Measurements from ENCODE around the gene STK17B. TPM values are rescaled to one million over a fixed set of nuclear protein-coding genes. Genes with fewer than 3 reads are reported as not detected.
A peak's percentile ranks its signal among the peaks of the same experiment; 100 is the strongest.

Gene STK17B
- total and polyA plus RNA-seq, 9 of the 15 experiments (the other 6 are each of a cell fraction or from before 2014, with no cell fraction given) = 2.3 to 17.7 (median 8.5) TPM

- no peak for TF ChIP-seq ESRRB (CRISPR knock-in tag; IDR thresholded peaks at IDR 0.05; ENCODE audit: borderline replicate concordance)
- TF ChIP-seq MCM3 (IDR thresholded peaks at IDR 0.05) = no peak
Measured at GRCh38 chr2:196097864-196098660, 73.3 kb downstream of the STK17B start (continued).

- peak in 1 of 4 experiments; percentile 49 for DNase-seq (ENCODE audit: extremely low read depth in 1 of 4, low spot score in 3 of 4)
- intact Hi-C loops (cut with micrococcal nuclease) (no loop called here), in situ Hi-C loops (cut with MboI) (no loop called here)
- no peaks in the 10 kb centered on the region for H3K9me1 ChIP-seq (ENCODE audit: control insufficient read depth, insufficient read depth, low read length)
- FAIRE-seq = no peak
- no TSS peak for BruUV-seq (replicated peaks)
- WGBS (ENCODE audit: insufficient coverage, low coverage, missing lambda C conversion rate) = 25% methylated on average over 4 of the region's 5 CpGs
- TF ChIP-seq HDAC6 (IDR thresholded peaks at IDR 0.05; ENCODE audit: low read depth, low read length) = no peak
- no peak for TF ChIP-seq CEBPZ (IDR thresholded peaks at IDR 0.05; ENCODE audit: borderline replicate concordance, low read depth, low read length)
- 0 out of 2 replicates have a peak, but pooled peaks have one; percentile 16 for TF ChIP-seq SOX6 (IDR thresholded peaks at IDR 0.05)
- TF ChIP-seq MAX (CRISPR knock-in tag; IDR thresholded peaks at IDR 0.05) = no peak
- TF ChIP-seq EZH2 (IDR thresholded peaks at IDR 0.05; ENCODE audit: borderline replicate concordance, low read depth, low read length) = no peak
- no peak for TF ChIP-seq SIN3B (IDR thresholded peaks at IDR 0.05; ENCODE audit: low read depth)
- no peaks in the 10 kb centered on the region for H4K20me1 ChIP-seq (replicated peaks; ENCODE audit: control insufficient read depth, insufficient read depth, low read length)
- H3K4me1 ChIP-seq (replicated peaks in 1 of 2; ENCODE audit: control insufficient read depth in 2 of 2, insufficient read depth in 2 of 2, low read length in 2 of 2) = peaks cover 0 to 22% of the 10 kb centered on the region in 2 experiments; a peak in 4 of 5 replicates
- CTCF ChIA-PET (ENCODE audit: low intra/inter-chr PET ratio) = no interaction called here
- H3K4me3 ChIP-seq = no peak overlapping the region
- no peaks in the 10 kb centered on the region for H3K9me3 ChIP-seq (replicated peaks; ENCODE audit: control insufficient read depth, insufficient read depth, low read depth, low read length)
- H3K36me3 ChIP-seq (ENCODE audit: control insufficient read depth, insufficient read depth, low read length) = no peaks in the 10 kb centered on the region
- POLR2A ChIA-PET = interaction anchor here (1.2 kb wide), 1 partner anchor 21 kb away, joined by 4 read pairs; no protein-coding TSS in a partner anchor
- H3K9ac ChIP-seq (ENCODE audit: insufficient read depth in 1 of 2, low read depth in 2 of 2, low read length in 2 of 2) = no peak overlapping the region
- H2AFZ ChIP-seq (ENCODE audit: low read depth, low read length) = peak overlapping the region; percentile 72
- H3K4me2 ChIP-seq (ENCODE audit: insufficient read depth, low read length) = 0 out of 2 replicates have a peak overlapping the region, but pooled peaks have one; percentile 11
- H3K27me3 ChIP-seq (ENCODE audit: control insufficient read depth in 2 of 2, insufficient read depth in 2 of 2, low read length in 2 of 2) = no peaks in the 10 kb centered on the region
- H3K27ac ChIP-seq (ENCODE audit: extremely low read depth, low read depth, low read length) = no peak overlapping the region
- no peaks in the 10 kb centered on the region for H3K79me2 ChIP-seq (ENCODE audit: control insufficient read depth, insufficient read depth, low read length)
- peak; percentile 57 for ATAC-seq
Measured at GRCh38 chr2:196096982-196097745, 74.2 kb downstream of the STK17B start.
